Uterus (tissue), 4 donors: Measurements from ENCODE around the gene RPL36. TPM values are rescaled to one million over a fixed set of nuclear protein-coding genes. Genes with fewer than 3 reads are reported as not detected.

Experiments used
- DNase-seq, 2 donors: peaks; one replicate each; pipeline ENCODE4 v3.0.0-alpha.2; 2019 to 2020
- H3K27ac ChIP-seq, 2 donors: fragments of 200-600 bp; sonication (generic); 1 replicate in 1 of 2; 2 replicates in 1 of 2; pipeline ENCODE4 v1.5.1; 2016 to 2018
- H3K27me3 ChIP-seq, 2 donors: fragments of 200-600 bp; sonication (generic); one replicate each; pipeline ENCODE4 v1.5.1; 2018 to 2019; ENCODE audit warnings: control low read depth in 1 of 2
- H3K36me3 ChIP-seq, 2 donors: fragments of 200-600 bp; sonication (generic); one replicate each; pipeline ENCODE4 v1.5.1; 2019; ENCODE audit warnings: control low read depth in 1 of 2
- H3K4me1 ChIP-seq, 2 donors: fragments of 200-600 bp; sonication (generic); one replicate each; pipeline ENCODE4 v1.5.1; 2018 to 2019; ENCODE audit warnings: control low read depth in 1 of 2
- H3K4me3 ChIP-seq, 2 donors: fragments of 200-600 bp; sonication (generic); 1 replicate in 1 of 2; 2 replicates in 1 of 2; pipeline ENCODE4 v1.5.1; 2018 to 2019; ENCODE audit warnings: mild to moderate bottlenecking in 1 of 2
- H3K9me3 ChIP-seq, 2 donors: fragments of 200-600 bp; sonication (generic); one replicate each; pipeline ENCODE4 v1.5.1; 2019; ENCODE audit warnings: control low read depth in 1 of 2
- CTCF ChIP-seq, 4 experiments: fragments of 200-600 bp in 2 of 4; fragments of 450-650 bp in 2 of 4; sonication (generic) in 2 of 4; IDR thresholded peaks; one replicate each; pipeline ENCODE4 v1.5.1; 2016 to 2019; ENCODE audit warnings: antibody characterized with exemption in 4 of 4, mild to moderate bottlenecking in 2 of 4, moderate library complexity in 1 of 4
- POLR2A ChIP-seq, 2 donors: fragments of 450-650 bp; IDR thresholded peaks; one replicate each; pipeline ENCODE4 v1.6.1; 2016; ENCODE audit warnings: antibody characterized with exemption in 2 of 2, mild to moderate bottlenecking in 1 of 2, moderate library complexity in 1 of 2
- intact Hi-C: fragments of 100-400 bp; cut with DNase I; formaldehyde crosslinking; loops from one replicate; pipeline ENCODE4 v1.15.1; 2023; ENCODE audit warnings: low total_unique reads
- total RNA-seq, 4 donors: library from RNA; depleted of rRNA in 3 of 4; stranded (reverse); fragments of >200 nt in 3 of 4; gene quantifications; one replicate each; pipeline versions ENCODE4 v1.1.0 to v1.2.4, GENCODE V29; 2014 to 2023
- donor health status: DM: yes; HTN: yes; CAD: no.

The RPL36 gene
- total RNA-seq, 4 donors from 2014 or later, result 269 to 1,645 (median 565) TPM

DNA sequence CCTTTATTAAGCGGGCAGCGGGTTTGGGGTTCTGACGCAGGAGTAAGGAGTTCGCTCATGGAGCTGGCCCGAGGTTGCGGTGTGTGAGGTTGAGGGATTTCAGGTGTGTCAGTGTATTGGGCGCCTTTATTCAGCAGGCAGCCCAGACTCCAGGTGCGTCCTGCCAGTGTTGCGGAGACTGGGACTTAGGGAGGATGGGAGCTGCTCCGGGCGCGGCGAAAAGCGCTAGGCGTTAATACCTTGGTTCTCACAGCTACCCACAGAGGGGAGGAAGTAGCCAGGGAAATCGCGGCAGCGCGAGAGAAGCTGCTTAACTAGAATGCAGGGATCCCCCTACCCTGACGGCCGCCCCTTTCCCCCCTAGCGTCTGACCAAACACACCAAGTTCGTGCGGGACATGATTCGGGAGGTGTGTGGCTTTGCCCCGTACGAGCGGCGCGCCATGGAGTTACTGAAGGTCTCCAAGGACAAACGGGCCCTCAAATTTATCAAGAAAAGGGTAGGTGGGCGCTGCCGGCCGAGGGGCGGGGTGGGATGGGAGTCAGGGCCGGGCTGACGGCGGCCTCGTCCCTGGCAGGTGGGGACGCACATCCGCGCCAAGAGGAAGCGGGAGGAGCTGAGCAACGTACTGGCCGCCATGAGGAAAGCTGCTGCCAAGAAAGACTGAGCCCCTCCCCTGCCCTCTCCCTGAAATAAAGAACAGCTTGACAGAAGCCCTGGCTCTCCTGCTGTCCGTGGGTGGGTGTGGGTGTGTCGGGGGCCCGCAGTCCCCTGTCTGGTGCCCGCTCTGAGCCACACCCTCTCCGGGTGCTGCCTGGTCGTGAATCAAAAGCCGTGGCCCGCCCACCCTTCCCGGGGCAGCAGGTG, 1.1 kb downstream of the RPL36 start:
- H3K27me3 ChIP-seq, result no peaks in the 10 kb centered on the region
- TF ChIP-seq CTCF (IDR thresholded peaks at IDR 0.05), result no peak
- no peak for TF ChIP-seq POLR2A (IDR thresholded peaks at IDR 0.05)
- peak; percentile 68 to 77 for DNase-seq
- intact Hi-C loops, result no loop called here
- H3K4me1 ChIP-seq, result peaks cover 0 to 6% of the 10 kb centered on the region in 2 donors
- no peaks in the 10 kb centered on the region for H3K36me3 ChIP-seq
- peak overlapping the region; percentile 55 to 62 for H3K4me3 ChIP-seq
- H3K27ac ChIP-seq, result peak overlapping the region; percentile 89 to 90
- no peaks in the 10 kb centered on the region for H3K9me3 ChIP-seq

- DNase-seq, result no peak
- TF ChIP-seq CTCF (IDR thresholded peaks at IDR 0.05), result no peak
- peak in 1 of 2 donors; percentile 16 for TF ChIP-seq POLR2A (IDR thresholded peaks at IDR 0.05)
- intact Hi-C loops, result no loop called here
- Histone ChIP-seq H3K4me1 (peaks cover 0 to 6% of the 10 kb centered on the region in 2 donors), H3K27me3 (no peaks in the 10 kb centered on the region), H3K27ac (peak overlapping the region; percentile 89 to 90), H3K4me3 (peak overlapping the region; percentile 55 to 62), H3K9me3 (no peaks in the 10 kb centered on the region), H3K36me3 (no peaks in the 10 kb centered on the region)
Observed at GRCh38 chr19:5691822-5692722, 2.0 kb downstream of the RPL36 start.

GRCh38 chr19:5692723-5693194, 2.7 kb downstream of the RPL36 start:
- Histone ChIP-seq H3K27me3 (no peaks in the 10 kb centered on the region), H3K4me3 (no peak overlapping the region), H3K36me3 (no peaks in the 10 kb centered on the region), H3K27ac (no peak overlapping the region), H3K4me1 (no peaks in the 10 kb centered on the region), H3K9me3 (no peaks in the 10 kb centered on the region)
- intact Hi-C loops, result no loop called here
- DNase-seq, result no peak
- TF ChIP-seq CTCF (IDR thresholded peaks at IDR 0.05) (no peak), POLR2A (IDR thresholded peaks at IDR 0.05) (no peak)

DNA sequence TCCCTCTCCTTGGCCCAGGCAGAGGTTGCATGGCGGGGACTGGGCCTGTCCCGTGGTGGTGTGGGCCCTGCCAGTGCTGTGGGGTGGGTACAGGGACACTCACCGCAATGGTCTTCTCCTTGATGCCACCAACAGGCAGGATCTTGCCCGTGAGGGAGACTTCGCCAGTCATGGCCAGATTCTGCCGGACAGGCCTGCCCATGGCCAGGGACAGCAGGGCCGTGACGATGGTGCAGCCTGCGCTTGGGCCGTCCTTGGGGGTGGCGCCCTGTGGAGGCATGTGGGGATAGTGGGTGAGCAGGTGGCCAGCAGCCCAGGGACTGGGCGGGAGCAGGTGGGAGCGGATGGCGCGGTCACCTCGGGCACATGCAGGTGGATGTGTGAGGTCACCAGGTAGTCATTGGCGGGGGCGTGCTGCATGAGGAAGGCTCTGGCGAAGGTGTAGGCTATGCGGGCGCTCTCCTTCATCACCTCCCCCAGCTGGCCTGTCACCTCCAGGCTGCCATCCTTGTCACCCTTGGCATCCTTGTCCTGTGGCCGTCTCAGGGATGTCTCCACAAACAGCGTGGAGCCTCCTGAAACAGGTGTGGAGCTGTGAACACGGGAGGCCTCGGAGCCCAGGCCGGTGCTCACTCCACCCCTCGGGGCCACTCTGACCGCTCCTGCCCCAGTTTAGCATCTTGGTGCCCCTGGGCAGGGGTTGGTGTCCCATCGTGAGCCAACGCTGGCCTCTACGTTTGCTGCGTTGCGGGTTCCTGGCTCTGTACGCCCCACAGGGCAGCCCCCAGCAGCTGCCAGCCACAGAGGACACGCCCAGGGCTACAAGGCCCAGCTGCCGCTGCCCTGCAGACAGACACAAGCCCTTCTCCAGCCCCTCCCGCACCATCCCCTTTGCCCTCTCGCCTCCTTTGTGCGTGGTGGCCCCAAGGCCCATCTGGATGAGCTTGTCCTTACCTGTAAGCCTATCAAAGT, 3.4 kb downstream of the RPL36 start:
- no peak for TF ChIP-seq POLR2A (IDR thresholded peaks at IDR 0.05)
- no peak for TF ChIP-seq CTCF (IDR thresholded peaks at IDR 0.05)
- intact Hi-C loops, result no loop called here
- H3K9me3 ChIP-seq, result no peaks in the 10 kb centered on the region
- H3K27ac ChIP-seq, result no peak overlapping the region
- no peak for DNase-seq
- H3K36me3 ChIP-seq, result no peaks in the 10 kb centered on the region
- no peaks in the 10 kb centered on the region for H3K27me3 ChIP-seq
- no peak overlapping the region for H3K4me3 ChIP-seq
- no peaks in the 10 kb centered on the region for H3K4me1 ChIP-seq
